ENCODE measurements around the gene GPRIN3.

GPRIN3 gene

DNA sequence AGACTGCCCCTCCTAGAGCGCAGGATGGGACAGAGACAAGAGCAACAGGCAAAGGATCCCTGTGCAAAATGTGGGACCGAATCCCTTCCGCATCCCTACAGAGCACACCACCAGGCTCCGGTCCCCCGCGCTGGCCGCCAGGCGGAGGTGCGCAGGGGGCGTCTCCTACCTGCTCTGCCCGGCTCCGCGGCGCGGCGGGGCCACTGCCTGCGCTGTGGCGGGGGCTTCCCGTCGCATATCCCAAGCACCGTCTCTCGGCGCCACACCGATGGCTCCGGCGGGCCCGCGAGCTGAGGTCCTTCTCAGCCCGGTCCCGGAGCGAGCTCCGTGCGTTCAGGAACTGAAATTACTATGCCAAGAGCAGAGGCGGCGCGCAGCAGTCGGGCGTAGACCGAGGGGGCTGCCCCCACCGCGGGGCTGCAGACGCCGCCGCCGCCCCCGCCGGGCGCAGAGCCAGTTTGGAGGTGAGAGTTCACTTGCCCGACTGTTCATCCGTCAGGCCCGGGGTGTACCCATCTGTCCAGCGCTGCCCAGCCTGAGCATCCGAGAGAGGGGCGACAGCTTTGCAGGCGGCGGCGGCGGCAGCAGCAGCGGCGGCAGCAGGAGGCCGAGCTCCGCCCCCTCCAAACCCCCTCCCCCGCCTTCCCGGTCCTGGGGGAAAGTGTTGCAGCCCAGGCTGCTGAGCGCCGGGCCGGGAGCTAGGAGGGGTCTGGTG, at the start of gene GPRIN3:
GPRIN3 (minus strand) TSS at position 355 of the 715 bp plus-strand sequence. CDS start 57,690 bp downstream, outside the sequence.
- in situ Hi-C loops (cut with HindIII; ENCODE audit: low sequenced_read_pairs): no loop called here

GRCh38 chr4:89357340-89357739, 49.7 kb upstream of the GPRIN3 start:
- in situ Hi-C loops (cut with HindIII; ENCODE audit: low sequenced_read_pairs): no loop called here

DNA sequence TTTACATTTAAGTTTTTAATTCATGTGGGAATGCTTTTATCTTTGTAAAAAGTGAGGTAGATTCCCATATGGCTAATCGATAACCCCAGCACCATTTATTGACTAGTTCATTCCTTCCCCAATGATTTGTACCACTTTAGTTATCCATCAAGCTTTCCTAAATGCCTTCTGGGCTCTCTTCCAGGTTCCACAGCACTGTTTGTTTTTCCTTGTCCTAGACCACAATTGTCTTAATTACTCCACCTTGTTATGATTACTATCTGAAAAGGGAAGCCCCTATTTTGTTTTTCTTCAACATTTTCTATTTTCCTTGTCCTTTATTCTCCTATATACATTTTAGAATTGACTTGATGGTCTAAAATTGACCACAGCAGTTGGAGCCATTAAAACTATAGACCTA, 48.5 kb upstream of the GPRIN3 start:
- in situ Hi-C loops (cut with HindIII; ENCODE audit: low sequenced_read_pairs): no loop called here

DNA sequence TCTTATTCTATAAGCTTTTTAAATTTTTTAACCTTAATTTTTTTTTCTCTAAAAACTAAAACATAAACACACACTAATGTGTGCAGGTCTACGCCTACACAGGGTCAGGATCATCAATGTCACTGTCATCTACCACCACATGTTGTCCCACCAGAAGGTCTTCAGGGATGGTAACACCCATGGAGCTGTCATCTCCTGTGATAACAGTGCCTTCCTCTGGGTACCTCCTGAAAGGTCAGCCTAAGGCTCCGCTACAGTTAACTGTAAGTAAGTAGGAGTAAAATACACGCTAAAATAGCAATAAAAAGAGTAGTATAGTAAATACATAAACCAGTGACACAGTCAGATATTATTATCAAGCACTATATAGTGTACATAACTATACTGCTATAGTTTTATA, 45.9 kb upstream of the GPRIN3 start:
- in situ Hi-C loops (cut with HindIII; ENCODE audit: low sequenced_read_pairs): no loop called here

DNA sequence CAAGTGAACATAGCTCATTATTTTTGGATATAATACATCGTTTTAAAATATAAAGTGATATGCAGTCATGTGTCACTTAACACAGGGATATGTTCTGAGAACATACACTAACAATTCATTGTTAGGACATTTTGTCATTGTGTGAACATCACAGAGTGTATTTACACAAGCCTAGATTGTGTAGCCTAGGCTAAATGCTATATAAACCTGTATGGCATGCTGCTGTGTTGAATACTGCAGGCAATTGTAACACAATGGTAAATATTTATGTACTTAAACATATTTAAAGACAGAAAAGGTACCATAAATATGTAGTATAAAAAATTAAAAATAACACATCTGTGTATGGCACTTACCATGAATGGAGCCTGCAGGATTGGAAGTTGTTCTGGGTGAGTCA, 44.9 kb upstream of the GPRIN3 start:
- in situ Hi-C loops (cut with HindIII; ENCODE audit: low sequenced_read_pairs): no loop called here

GRCh38 chr4:89351201-89351600, 43.6 kb upstream of the GPRIN3 start:
- in situ Hi-C loops (cut with HindIII; ENCODE audit: low sequenced_read_pairs): no loop called here

GRCh38 chr4:89347363-89348025, 39.9 kb upstream of the GPRIN3 start:
- in situ Hi-C loops (cut with HindIII; ENCODE audit: low sequenced_read_pairs): no loop called here

DNA sequence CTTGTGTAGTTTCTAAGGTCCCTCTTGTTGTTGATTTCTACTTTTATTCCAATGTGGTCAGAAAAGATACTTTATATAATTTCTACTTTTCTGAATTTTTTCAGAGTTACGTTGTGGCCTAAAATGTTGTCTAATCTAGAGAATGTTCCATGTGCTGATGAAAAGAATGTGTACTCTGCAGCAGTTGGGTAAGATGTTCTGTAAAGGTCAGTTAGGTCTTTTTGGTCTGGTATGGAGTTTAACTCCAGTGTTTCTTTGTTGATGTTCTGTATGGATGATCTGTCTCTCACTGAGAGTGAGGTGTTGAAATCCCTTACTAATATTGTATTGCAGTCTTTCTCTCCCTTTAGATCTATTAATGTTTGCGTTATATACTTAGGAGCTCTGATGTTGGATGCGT, 37.0 kb upstream of the GPRIN3 start:
- in situ Hi-C loops (cut with HindIII; ENCODE audit: low sequenced_read_pairs): no loop called here

- in situ Hi-C loops (cut with HindIII; ENCODE audit: low sequenced_read_pairs): no loop called here
Measured at GRCh38 chr4:89338206-89338605, 30.6 kb upstream of the GPRIN3 start.

GRCh38 chr4:89337681-89338080, 30.1 kb upstream of the GPRIN3 start:
- in situ Hi-C loops (cut with HindIII; ENCODE audit: low sequenced_read_pairs): no loop called here

- in situ Hi-C loops (cut with HindIII; ENCODE audit: low sequenced_read_pairs): no loop called here
Measured at GRCh38 chr4:89336818-89337420, 29.3 kb upstream of the GPRIN3 start.

DNA sequence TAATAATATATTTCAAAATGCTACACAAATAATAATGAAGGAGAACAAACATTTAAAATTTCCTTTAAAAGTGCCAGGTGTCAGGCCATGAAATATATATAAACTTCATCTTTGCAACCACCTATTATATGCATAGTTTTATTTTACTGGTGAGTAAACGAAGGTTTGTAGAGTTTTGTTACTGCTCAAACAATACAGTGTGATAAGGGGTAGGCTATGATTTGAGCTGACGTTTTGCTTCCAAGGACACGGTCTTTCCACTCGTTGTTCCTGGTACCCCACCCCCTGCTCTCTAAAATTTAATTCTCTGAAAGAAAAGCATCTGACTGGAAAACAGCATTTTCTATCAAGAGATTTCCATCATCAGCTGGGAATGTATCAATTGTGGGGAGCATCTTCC, 27.2 kb upstream of the GPRIN3 start:
- in situ Hi-C loops (cut with HindIII; ENCODE audit: low sequenced_read_pairs): no loop called here

GRCh38 chr4:89334311-89334710, 26.7 kb upstream of the GPRIN3 start:
- in situ Hi-C loops (cut with HindIII; ENCODE audit: low sequenced_read_pairs): no loop called here

- in situ Hi-C loops (cut with HindIII; ENCODE audit: low sequenced_read_pairs): no loop called here
Measured at GRCh38 chr4:89331686-89332544, 24.3 kb upstream of the GPRIN3 start.

GRCh38 chr4:89331197-89331596, 23.6 kb upstream of the GPRIN3 start:
- in situ Hi-C loops (cut with HindIII; ENCODE audit: low sequenced_read_pairs): no loop called here

DNA sequence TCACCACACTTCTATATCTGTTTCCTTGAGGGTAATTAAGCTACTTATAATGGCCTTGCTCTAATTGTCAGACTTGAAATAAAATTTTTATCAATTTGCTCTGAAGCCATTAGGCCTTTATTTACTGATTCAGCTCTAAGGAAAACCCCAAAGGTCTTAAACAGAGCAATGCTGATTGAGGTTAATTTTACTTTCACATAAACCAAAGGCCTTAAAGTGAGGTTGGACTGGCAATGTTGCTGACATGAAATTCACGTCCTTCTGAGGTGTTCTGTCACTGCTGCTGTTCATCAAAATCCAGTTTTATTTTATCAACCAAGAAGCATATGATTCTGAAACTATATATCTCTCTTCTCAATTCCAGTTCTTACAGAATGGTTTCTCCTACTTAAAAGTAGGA, 21.7 kb upstream of the GPRIN3 start:
- in situ Hi-C loops (cut with HindIII; ENCODE audit: low sequenced_read_pairs): no loop called here

DNA sequence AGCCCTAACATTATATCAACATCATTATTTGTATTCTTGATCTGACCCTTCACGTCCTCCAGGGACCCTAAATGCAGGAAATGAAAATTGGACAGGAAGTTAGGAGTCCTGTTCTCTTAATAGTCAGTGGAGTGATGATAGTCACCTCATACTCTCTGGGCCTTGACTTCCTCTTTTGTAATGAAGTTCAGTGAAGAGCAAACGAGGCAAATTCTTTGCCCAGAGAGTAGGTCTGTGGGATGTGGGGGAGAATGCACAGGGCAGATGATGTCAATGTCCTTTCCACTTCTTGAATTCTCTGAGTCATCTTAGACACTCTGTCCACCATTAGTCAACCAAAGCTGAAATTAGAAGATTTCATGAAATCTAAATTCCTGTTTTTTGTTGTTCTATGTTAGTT, 17.1 kb upstream of the GPRIN3 start:
- in situ Hi-C loops (cut with HindIII; ENCODE audit: low sequenced_read_pairs): no loop called here

DNA sequence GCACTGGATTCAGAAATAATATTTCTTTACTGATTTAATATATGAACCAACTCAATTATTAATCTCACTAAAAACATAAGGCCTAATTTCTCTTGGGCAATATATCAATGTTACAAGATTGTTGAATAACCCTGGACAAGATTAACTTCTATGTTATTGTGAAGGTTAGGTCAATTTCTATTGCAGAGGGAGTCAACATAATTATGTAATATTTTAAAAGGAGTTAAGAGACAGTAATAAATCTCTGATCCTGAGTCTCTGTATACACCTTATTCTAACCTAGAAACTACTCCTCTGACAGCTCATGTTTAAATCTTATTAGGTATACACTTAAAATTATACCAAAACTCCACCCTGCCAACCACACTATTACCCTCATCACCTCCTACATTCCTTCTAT, 15.1 kb upstream of the GPRIN3 start:
- in situ Hi-C loops (cut with HindIII; ENCODE audit: low sequenced_read_pairs): no loop called here

DNA sequence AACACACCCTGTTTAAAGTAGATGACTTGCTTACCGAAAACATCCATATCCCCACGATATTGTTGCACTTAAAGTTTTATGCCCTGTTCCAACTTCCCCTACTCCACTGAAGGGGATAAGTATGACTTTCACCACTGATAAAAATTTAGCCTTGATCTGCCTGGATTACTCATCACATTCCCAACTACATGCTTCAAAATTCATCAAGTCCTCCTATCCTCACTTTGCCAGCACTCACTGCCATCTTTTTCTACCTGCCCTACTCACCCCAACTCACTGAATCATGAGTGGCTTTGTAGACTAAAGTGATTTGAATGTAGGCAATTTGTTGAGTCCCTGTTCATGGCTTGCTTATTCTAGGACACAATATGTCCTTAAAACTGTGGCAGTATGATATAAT, 12.2 kb upstream of the GPRIN3 start:
- in situ Hi-C loops (cut with HindIII; ENCODE audit: low sequenced_read_pairs): no loop called here

GRCh38 chr4:89316931-89317366, 9.3 kb upstream of the GPRIN3 start:
- in situ Hi-C loops (cut with HindIII; ENCODE audit: low sequenced_read_pairs): no loop called here

- in situ Hi-C loops (cut with HindIII; ENCODE audit: low sequenced_read_pairs): no loop called here
Measured at GRCh38 chr4:89316211-89316610, 8.6 kb upstream of the GPRIN3 start.
